ENCODE results near the gene TWSG1. TPM values are rescaled to one million over a fixed set of nuclear protein-coding genes. Genes with fewer than 3 reads are reported as not detected.
"Not testable (repeated sequence)": the region's sequence is repeated elsewhere in the genome, so short reads cannot be mapped to it uniquely, and the experiment has no call there.

TWSG1 gene
- total and polyA plus RNA-seq, 8 donors, result 8.2 to 76.0 (median 23.6) TPM

DNA sequence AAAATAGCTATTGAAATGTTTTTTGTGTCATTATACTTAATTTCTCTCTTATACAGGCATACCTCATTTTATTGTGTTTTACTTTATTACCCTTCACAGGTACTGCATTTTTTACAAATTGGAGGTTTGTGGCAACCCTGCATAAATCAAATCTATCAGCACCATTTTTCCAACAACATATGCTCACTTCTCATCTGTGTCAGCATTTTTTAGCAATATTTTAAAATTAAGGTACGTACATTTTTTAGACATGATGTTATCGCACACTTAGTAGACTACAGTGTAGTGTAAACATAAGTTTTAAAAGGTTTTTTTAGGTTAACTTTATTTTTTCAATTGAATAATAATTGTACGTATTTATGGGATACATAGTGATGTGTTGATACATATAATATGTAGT, 110.0 kb downstream of the TWSG1 start:
- H3K4me3 ChIP-seq, result no peak overlapping the region
- H3K27me3 ChIP-seq, result no peaks in the 10 kb centered on the region
- peaks cover 0 to 18% (median 13%) of the 10 kb centered on the region in 4 donors for H3K9me3 ChIP-seq
- DNase-seq, result no peak
- H3K27ac ChIP-seq, result no peak overlapping the region
- intact Hi-C loops (cut with DNase I; ENCODE audit: low total_unique reads), result no loop called here
- H3K4me1 ChIP-seq, result no peaks in the 10 kb centered on the region
- TF ChIP-seq EP300 (IDR thresholded peaks at IDR 0.05) (no peak), POLR2AphosphoS5 (IDR thresholded peaks at IDR 0.05) (no peak), POLR2A (IDR thresholded peaks at IDR 0.05) (no peak), CTCF (IDR thresholded peaks at IDR 0.05) (no peak)
- WGBS, 5 donors, result 90 to 96% (median 94%) methylated on average over 3 of the region's 3 CpGs
- no peaks in the 10 kb centered on the region for H3K36me3 ChIP-seq

- intact Hi-C loops (cut with DNase I; ENCODE audit: low total_unique reads), result no loop called here
- WGBS, 5 donors, result 81 to 83% (median 81%) methylated on average over 5 of the region's 5 CpGs
Measured at GRCh38 chr18:9446839-9447238, 112.3 kb downstream of the TWSG1 start.

DNA sequence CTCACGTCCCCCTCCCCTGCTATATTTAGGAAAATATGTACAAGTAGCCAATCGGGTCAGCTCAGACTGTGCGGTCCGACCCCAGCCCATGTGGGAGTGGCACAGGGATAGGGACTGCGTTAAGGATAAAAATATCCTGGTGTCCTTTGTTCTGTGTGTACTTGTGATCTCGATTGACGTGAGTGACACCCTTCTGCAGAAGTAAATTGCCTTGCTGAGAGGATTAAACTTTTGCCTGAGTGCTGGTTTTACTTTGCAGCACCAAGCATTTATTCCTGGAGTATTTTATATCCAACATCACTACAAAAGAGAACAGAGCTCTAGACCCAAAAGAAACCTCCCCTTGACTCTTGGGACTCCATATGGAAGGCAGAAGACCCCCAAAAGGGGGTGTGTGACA, 112.8 kb downstream of the TWSG1 start:
- WGBS, 5 donors, result 88 to 95% (median 92%) methylated on average over 7 of the region's 7 CpGs
- Histone ChIP-seq H3K9me3 (peaks cover 0 to 18% (median 13%) of the 10 kb centered on the region in 4 donors), H3K27me3 (no peaks in the 10 kb centered on the region), H3K36me3 (no peaks in the 10 kb centered on the region), H3K4me3 (no peak overlapping the region), H3K4me1 (no peaks in the 10 kb centered on the region), H3K27ac (no peak overlapping the region)
- DNase-seq, result no peak
- intact Hi-C loops (cut with DNase I; ENCODE audit: low total_unique reads), result no loop called here
- TF ChIP-seq EP300 (IDR thresholded peaks at IDR 0.05) (no peak), POLR2A (IDR thresholded peaks at IDR 0.05) (no peak), CTCF (IDR thresholded peaks at IDR 0.05) (no peak), POLR2AphosphoS5 (IDR thresholded peaks at IDR 0.05) (no peak)

More at GRCh38 chr18:9446839-9447238, 112.3 kb downstream of the TWSG1 start:
- no peak for DNase-seq
- H3K27me3 ChIP-seq, result no peaks in the 10 kb centered on the region
- H3K4me3 ChIP-seq, result no peak overlapping the region
- no peak for TF ChIP-seq POLR2AphosphoS5 (IDR thresholded peaks at IDR 0.05)
- no peak for TF ChIP-seq POLR2A (IDR thresholded peaks at IDR 0.05)
- TF ChIP-seq CTCF (IDR thresholded peaks at IDR 0.05), result no peak
- no peak for TF ChIP-seq EP300 (IDR thresholded peaks at IDR 0.05)
- no peaks in the 10 kb centered on the region for H3K36me3 ChIP-seq
- H3K27ac ChIP-seq, result no peak overlapping the region
- H3K4me1 ChIP-seq, result no peaks in the 10 kb centered on the region
- peaks cover 0 to 18% (median 13%) of the 10 kb centered on the region in 4 donors for H3K9me3 ChIP-seq

DNA sequence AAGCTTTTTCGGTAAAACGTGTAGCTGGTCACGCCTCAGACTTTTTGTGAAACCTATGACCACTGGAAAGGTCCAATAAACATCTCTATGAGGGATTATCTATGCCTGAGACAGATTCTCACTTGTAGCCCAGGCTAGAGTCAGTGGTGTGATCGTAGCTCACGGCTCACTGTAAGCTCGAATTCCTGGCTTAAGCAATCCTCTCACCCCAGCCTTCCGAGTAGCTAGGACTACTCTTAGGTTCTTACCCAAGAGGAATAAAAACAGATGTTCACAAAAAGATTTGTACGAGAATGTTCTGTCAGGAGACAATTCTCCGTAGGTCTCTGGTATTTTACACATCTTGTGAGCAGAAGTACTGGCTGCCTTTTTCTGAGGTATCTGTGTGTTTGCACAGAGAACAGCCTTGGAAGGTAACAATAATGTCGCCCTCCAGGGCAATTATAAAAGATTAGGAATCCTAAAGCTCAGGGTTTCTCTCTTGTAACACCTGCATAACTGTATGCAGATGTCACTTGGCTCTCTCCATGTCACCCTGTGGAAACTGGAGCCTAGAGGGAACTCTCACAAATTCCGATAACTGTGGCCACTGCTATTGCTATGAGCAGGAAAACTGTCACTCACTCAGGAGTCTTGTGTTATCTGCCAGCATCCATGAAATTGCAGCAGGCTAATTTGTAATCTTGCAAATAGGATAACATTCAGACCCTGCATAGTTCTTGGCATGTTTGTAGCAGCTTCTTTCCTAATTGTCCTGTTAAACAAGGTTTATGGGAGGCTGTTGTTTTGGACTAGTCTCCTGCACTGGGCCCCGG, 115.2 kb downstream of the TWSG1 start:
- peaks cover 0 to 18% (median 13%) of the 10 kb centered on the region in 4 donors for H3K9me3 ChIP-seq
- no peak for DNase-seq
- TF ChIP-seq POLR2A (IDR thresholded peaks at IDR 0.05) (no peak), EP300 (IDR thresholded peaks at IDR 0.05) (no peak), CTCF (IDR thresholded peaks at IDR 0.05) (no peak), POLR2AphosphoS5 (IDR thresholded peaks at IDR 0.05) (no peak)
- H3K4me1 ChIP-seq, result no peaks in the 10 kb centered on the region
- H3K36me3 ChIP-seq, result no peaks in the 10 kb centered on the region
- H3K4me3 ChIP-seq, result no peak overlapping the region
- 66 to 72% (median 67%) methylated on average over 12 of the region's 12 CpGs for WGBS, 5 donors
- no peaks in the 10 kb centered on the region for H3K27me3 ChIP-seq
- intact Hi-C loops (cut with DNase I; ENCODE audit: low total_unique reads), result no loop called here
- no peak overlapping the region for H3K27ac ChIP-seq

DNA sequence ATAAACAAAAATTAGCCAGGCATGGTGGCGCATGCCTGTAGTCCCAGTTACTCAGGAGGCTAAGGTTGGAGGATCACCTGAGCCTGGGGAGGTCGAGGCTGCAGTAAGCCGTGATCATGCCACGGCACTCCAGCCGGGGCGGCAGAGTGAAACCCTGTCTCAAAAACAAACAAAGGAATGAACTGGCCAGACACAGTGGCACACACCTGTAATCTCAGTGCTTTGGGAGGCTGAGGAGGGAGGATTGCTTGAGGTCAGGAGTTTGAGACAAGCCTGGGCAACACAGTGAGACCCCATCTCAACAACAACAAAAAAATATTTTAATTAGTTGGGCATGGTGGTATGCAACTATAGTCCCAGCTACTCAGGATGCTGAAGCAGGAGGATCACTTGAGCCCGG, 116.3 kb downstream of the TWSG1 start:
- H3K27me3 ChIP-seq; H3K27ac ChIP-seq; H3K4me1 ChIP-seq; H3K36me3 ChIP-seq; intact Hi-C loops (cut with DNase I; ENCODE audit: low total_unique reads); H3K4me3 ChIP-seq; DNase-seq: not testable (repeated sequence)
- WGBS, 5 donors, result 89 to 95% (median 91%) methylated on average over 7 of the region's 7 CpGs
- H3K9me3 ChIP-seq, result peaks cover 0 to 29% (median 22%) of the 10 kb centered on the region in 4 donors
